Activated B cell treated with CpG ODN at 0.5 μM for 24 hours (primary cell): Measurements from ENCODE around the gene SH3PXD2A. TPM values are rescaled to one million over a fixed set of nuclear protein-coding genes. Genes with fewer than 3 reads are reported as not detected.

Experiments
- ATAC-seq: fragments of 200-7000 bp; cut with Tn5 transposase; one replicate; pipeline ENCODE4 v1.10.0; 2021; ENCODE audit warnings: low read depth, mild to moderate bottlenecking, moderate library complexity
- CTCF ChIA-PET: fragments of 350-600 bp; sonication (Branson Sonifier 250); formaldehyde crosslinking; loops from one replicate; lab custom pipeline; 2021; ENCODE audit warnings: antibody characterized with exemption; lab: Charles Lee
- POLR2A ChIA-PET: fragments of 350-600 bp; sonication (Branson Sonifier 250); formaldehyde crosslinking; loops from one replicate; lab custom pipeline; 2021; ENCODE audit warnings: antibody characterized with exemption; lab: Charles Lee
- DNase-seq: peaks from one replicate; pipeline ENCODE4 v3.0.0; 2022
- H3K27ac Mint-ChIP-seq: one replicate; pipeline ENCODE4 v1.8.0; 2020; ENCODE audit warnings: mixed read lengths
- H3K27me3 Mint-ChIP-seq: one replicate; pipeline ENCODE4 v1.8.0; 2021; ENCODE audit warnings: mixed read lengths
- H3K36me3 Mint-ChIP-seq: one replicate; pipeline ENCODE4 v1.8.0; 2021; ENCODE audit warnings: low read depth, mixed read lengths
- H3K4me1 Mint-ChIP-seq: one replicate; pipeline ENCODE4 v1.8.0; 2021; ENCODE audit warnings: mixed read lengths
- H3K4me3 Mint-ChIP-seq: one replicate; pipeline ENCODE4 v1.8.0; 2020; ENCODE audit warnings: mild to moderate bottlenecking, mixed read lengths
- H3K9me3 Mint-ChIP-seq: one replicate; pipeline ENCODE4 v1.8.0; 2020; ENCODE audit warnings: mixed read lengths
- intact Hi-C: fragments of 100-400 bp; cut with micrococcal nuclease; formaldehyde crosslinking; loops from one replicate; pipeline ENCODE4 v1.15.1; 2024
- total RNA-seq: library from RNA; stranded (reverse); gene quantifications from 2 replicates; pipeline ENCODE4 v1.2.3, GENCODE V29; 2022
- TF ChIP-seq, protein P1 (sequence below): fragments of 200-600 bp; IDR thresholded peaks from one replicate; pipeline ENCODE4 v1.8.0; 2022; ENCODE audit warnings: antibody characterized with exemption, mild to moderate bottlenecking

The SH3PXD2A gene
- total RNA-seq, 1 donor from 2014 or later = 18.2 TPM

DNA sequence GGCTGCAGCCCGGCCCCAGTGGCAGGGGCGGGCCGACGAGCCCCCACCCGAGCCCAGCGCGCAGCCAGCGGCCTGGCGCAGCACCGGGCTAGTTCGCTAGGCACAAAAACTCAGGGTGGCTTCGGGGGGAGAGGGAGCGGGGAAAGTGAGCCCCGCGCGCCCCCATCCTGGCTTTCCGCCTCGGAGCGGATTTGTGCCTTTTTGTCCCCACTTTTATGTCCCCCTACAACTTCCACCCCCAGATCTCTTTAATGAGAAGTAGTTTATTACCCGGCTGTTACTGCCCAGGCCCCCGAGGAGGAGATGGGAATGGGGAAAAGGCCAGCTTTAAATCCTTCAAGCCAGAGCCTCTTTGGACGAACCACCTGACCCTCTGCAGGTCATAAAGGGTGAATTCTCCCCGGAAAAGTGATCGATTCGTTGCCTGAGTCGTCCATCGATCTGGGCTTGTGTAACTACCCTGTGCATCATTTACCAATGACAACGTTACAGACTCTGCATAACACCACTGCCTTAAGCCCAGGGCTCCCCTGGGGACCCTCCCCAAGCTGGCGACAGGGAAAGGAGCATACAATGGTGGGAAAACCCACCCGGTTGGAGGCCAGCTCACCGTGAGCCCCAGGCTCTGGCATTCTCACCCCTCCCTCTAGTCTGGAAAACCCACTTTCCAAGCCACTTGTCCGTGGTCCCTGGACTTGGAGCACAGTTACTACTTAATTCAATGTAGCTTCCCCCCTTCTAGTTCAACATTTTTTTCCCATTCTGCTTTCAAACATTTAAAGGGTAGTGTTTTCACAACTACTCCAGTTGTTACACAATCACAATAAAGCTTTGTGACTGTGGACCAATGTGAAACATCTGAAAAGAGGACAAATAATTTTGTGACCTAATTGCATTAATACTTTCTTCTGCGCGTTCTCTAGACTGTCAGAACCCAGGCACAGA, 748 bp upstream of the SH3PXD2A start:
- no peak overlapping the region for H3K27ac Mint-ChIP-seq
- ChIA-PET POLR2A (no interaction called here), CTCF (interaction anchor here (0.7 to 3.7 kb wide), 2 partner anchors 16 to 144 kb away, joined by 3 to 38 read pairs; no protein-coding TSS in a partner anchor)
- peaks cover 16% of the 10 kb centered on the region for H3K4me1 Mint-ChIP-seq
- peak overlapping the region; percentile 53 for H3K4me3 Mint-ChIP-seq
- no peaks in the 10 kb centered on the region for H3K9me3 Mint-ChIP-seq
- DNase-seq (no peak), ATAC-seq (no peak)
- peaks cover 47% of the 10 kb centered on the region for H3K27me3 Mint-ChIP-seq
- TF ChIP-seq, protein P1, sequence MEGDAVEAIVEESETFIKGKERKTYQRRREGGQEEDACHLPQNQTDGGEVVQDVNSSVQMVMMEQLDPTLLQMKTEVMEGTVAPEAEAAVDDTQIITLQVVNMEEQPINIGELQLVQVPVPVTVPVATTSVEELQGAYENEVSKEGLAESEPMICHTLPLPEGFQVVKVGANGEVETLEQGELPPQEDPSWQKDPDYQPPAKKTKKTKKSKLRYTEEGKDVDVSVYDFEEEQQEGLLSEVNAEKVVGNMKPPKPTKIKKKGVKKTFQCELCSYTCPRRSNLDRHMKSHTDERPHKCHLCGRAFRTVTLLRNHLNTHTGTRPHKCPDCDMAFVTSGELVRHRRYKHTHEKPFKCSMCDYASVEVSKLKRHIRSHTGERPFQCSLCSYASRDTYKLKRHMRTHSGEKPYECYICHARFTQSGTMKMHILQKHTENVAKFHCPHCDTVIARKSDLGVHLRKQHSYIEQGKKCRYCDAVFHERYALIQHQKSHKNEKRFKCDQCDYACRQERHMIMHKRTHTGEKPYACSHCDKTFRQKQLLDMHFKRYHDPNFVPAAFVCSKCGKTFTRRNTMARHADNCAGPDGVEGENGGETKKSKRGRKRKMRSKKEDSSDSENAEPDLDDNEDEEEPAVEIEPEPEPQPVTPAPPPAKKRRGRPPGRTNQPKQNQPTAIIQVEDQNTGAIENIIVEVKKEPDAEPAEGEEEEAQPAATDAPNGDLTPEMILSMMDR = no peak
- no peaks in the 10 kb centered on the region for H3K36me3 Mint-ChIP-seq
- intact Hi-C loops = loop anchor here (5.0 to 10.0 kb wide), 2 partner anchors 81 to 259 kb away; no protein-coding TSS in a partner anchor

DNA sequence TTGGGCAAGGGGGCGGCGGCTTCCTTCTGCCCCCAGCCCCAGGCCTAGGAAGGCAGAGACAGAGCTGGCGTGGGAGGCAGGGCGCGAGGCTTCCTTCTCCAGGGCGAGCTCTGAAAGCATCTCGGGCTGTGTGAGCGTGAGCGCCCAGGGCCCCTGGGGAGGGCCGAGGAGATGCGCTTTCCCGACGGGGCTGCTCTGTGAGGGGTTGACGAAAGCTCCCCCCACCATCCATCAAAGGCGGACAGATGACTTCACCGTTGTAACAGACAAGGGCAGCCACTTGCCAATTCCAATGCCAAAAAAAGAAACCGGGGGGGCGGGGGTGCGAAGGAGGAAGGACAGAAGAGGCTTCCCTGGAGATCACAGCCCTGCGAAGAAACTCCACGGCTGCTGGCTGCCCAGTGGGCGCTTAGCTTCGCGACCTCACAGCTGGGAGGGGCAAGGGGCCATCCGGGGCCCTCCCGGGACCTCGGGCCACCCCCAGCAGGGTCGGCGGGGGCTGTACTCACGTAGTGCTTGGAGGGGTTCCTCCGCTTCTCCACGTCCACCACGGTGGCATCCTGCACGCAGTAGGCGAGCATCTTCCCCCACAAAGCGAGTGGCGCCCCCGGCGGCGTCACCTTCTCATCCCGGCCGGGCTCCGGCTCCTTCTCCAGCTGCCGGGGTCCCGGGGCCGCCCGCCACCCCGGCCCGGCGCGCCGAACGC, 537 bp downstream of the SH3PXD2A start:
- Mint-ChIP-seq H3K36me3 (no peaks in the 10 kb centered on the region), H3K9me3 (no peaks in the 10 kb centered on the region), H3K4me1 (peaks cover 16% of the 10 kb centered on the region), H3K27ac (no peak overlapping the region), H3K27me3 (peaks cover 57% of the 10 kb centered on the region), H3K4me3 (peak overlapping the region; percentile 76)
- ATAC-seq (peak; percentile 45), DNase-seq (no peak)
- POLR2A ChIA-PET = no interaction called here
- CTCF ChIA-PET = interaction anchor here (1.6 kb wide), 1 partner anchor 142 kb away, joined by 8 read pairs; no protein-coding TSS in a partner anchor
- TF ChIP-seq, protein P1 = no peak
- intact Hi-C loops = loop anchor here (1.0 to 10.0 kb wide), 3 partner anchors 9 to 258 kb away; no protein-coding TSS in a partner anchor

DNA sequence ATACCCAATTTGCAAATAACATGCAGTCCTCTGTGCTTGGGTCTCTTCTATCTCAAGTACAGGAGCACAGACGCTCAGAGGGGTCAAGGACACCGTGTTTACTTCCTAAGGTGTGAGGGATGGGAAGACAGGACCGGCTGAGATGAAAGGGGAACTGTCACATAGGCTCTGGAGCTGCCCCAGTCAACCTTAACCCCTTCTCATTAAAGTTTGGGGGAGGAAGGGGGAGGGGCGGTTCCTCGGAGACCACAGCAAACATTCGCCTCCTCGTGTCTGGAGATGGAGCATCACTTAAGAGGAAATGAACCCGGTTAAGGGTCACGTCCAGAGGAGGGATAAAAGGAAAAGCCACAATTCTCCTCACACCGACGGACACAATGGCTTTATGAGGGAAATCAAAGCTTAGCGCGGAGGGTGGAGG, 1.1 kb downstream of the SH3PXD2A start:
- Mint-ChIP-seq H3K9me3 (no peaks in the 10 kb centered on the region), H3K36me3 (no peaks in the 10 kb centered on the region), H3K27ac (no peak overlapping the region), H3K4me3 (peak overlapping the region; percentile 76), H3K27me3 (peaks cover 58% of the 10 kb centered on the region), H3K4me1 (peaks cover 16% of the 10 kb centered on the region)
- TF ChIP-seq, protein P1 = no peak
- DNase-seq (no peak), ATAC-seq (no peak)
- ChIA-PET POLR2A (no interaction called here), CTCF (interaction anchor here (1.6 kb wide), 1 partner anchor 141 kb away, joined by 8 read pairs; no protein-coding TSS in a partner anchor)
- intact Hi-C loops = loop anchor here (1.0 to 10.0 kb wide), 2 partner anchors 8 to 79 kb away; no protein-coding TSS in a partner anchor

DNA sequence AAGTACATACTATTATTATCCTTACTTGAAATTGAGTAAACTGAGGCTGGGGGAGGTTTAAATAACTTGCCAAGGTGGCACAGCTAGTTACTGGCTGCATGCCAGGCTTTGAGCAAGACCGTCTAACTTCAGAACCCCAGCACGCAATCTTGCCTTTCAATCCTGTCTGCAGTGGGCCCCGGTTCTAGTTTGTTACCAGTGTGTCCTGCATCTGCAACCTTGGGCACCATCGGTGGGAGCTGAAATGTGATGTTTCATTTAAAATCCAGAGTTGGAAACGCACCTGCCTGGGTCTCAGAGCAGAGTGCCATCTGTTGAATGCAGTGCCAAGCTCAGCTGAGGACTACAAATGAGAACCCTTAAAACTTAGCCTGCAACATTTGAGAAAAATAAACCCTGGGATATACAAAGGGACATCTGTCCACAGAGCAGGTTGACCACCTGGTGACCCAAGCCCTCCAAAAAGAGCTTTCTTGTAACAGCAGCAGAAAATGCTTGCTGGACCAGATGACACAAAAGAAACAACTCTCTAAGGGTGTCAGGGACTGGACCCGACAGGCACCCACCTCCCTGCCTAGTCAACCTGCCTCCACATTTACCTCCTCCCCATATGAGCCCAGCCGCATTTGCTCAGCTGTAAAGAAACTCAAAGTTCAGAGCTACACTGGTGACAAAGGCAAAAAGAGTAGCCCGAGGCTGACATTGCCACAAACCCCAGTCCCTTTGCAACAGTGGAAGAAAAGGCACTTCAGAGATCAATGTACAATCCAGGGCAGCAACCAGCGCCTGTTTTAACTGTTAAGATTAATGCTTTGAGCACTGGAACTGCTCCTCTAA, 1.7 kb downstream of the SH3PXD2A start:
- POLR2A ChIA-PET = no interaction called here
- H3K9me3 Mint-ChIP-seq = no peaks in the 10 kb centered on the region
- H3K36me3 Mint-ChIP-seq = no peaks in the 10 kb centered on the region

More for the DNA sequence above, 1.7 kb downstream of the SH3PXD2A start:
- intact Hi-C loops = loop anchor here (1.0 to 10.0 kb wide), 2 partner anchors 7 to 79 kb away; no protein-coding TSS in a partner anchor
- ATAC-seq (no peak), DNase-seq (no peak)
- CTCF ChIA-PET = interaction anchor here (1.6 kb wide), 1 partner anchor 141 kb away, joined by 8 read pairs; no protein-coding TSS in a partner anchor
- H3K4me1 Mint-ChIP-seq = peaks cover 16% of the 10 kb centered on the region
- TF ChIP-seq, protein P1 = no peak
- peak overlapping the region; percentile 76 for H3K4me3 Mint-ChIP-seq
- peaks cover 57% of the 10 kb centered on the region for H3K27me3 Mint-ChIP-seq
- H3K27ac Mint-ChIP-seq = no peak overlapping the region
